GM12801 (cell line): ENCODE data around the gene DMRTC2.

Experiments
- CTCF ChIP-seq: IDR thresholded peaks from one replicate; pipeline ENCODE4 v1.5.1; 2011; ENCODE audit warnings: control low read depth; ENCODE audit not compliant: insufficient read length; ENCODE audit errors: extremely low read depth

The DMRTC2 gene

GRCh38 chr19:41880329-41880708 lies 35.5 kb downstream of the DMRTC2 start:
- no peak for TF ChIP-seq CTCF

DNA sequence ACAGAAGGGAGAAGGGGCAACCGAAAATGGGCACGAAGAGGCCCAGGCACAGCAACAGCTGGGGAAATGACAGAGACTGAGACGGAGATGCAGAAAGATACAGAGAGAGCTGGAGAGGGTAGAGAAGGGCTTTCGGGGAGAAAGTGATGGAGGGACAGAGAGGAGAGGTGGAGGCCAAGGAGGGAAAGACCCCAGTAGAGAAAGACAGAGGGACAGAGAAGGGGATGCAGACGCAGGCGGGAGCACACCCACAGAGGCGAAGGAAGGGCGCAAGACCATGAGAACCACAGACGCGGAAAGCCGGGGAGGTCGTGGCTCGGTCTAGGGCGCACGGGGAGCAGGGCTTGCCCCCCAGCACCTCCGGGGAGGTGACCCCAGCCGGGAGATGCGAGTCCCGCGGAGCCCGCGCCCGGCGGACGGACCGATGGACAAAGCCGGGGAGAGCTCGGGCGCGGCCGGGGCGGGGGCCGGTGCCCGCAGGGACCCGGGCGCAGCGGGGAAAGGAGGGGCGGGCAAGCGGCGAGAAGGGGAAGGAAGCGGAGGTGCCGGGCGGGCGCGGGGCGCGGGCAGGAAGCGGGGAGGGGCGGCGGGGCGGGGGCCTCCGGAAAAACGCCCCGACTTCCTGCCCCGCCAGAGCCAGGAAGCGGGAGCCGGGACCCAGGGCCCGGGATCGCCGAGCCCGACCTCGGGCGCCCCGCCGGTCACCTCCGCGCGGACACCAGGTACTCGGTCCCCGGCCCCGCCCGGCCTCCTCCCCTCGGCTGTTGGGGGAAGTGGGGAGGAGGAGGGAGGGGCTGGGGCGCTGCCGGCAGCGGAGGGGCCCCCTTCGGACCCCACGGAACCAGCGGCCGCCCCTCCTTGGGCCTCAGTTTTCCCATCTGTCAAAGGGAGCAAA lies 38.0 kb downstream of the DMRTC2 start, which contains the start of gene ARHGEF1:
TSS of gene ARHGEF1 (plus strand) at position 617 of the 895 bp plus-strand sequence. CDS start 4,899 bp downstream, outside the sequence.
- TF ChIP-seq CTCF: no peak

DNA sequence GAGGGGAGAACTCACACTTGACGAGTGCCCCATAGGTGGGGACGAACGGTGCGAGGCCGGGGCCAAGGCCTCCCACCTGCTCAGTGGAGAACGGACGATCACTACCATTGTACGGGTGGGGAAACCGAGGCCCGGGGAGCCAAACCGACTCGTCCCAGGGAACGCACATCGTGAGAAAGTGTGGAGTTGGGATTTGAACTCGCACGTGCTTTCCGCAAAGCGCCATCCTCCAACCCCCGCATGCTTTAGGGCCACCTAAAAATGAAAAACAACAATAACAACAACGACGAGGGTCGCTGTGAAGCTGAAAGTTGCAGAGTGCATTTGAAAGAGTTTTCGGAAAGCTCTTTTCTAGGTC lies 38.6 kb downstream of the DMRTC2 start:
- no peak for TF ChIP-seq CTCF

- TF ChIP-seq CTCF: no peak
Measured at GRCh38 chr19:41883821-41884733, 39.2 kb downstream of the DMRTC2 start.

- TF ChIP-seq CTCF: no peak
Measured at GRCh38 chr19:41886761-41887710, 42.2 kb downstream of the DMRTC2 start.

- no peak for TF ChIP-seq CTCF
Measured at GRCh38 chr19:41887711-41888382, 43.0 kb downstream of the DMRTC2 start.
